Loucy (cell line): Measurements from ENCODE around the gene GORASP1.
A peak's percentile ranks its signal among the peaks of the same experiment; 100 is the strongest.

Experiments used
- H2AFZ ChIP-seq: fragments of 200-600 bp; sonication (generic); 2 replicates; pipeline ENCODE4 v1.6.0; 2016; ENCODE audit warnings: antibody characterized with exemption, mild to moderate bottlenecking, low read length, moderate library complexity
- H3F3A ChIP-seq: fragments of 200-600 bp; 2 replicates; pipeline ENCODE4 v1.6.0; 2016; ENCODE audit warnings: antibody characterized with exemption, low read depth, mild to moderate bottlenecking
- H3K27me3 ChIP-seq: fragments of 200-600 bp; sonication (generic); 2 replicates; pipeline ENCODE4 v1.6.1; 2014; ENCODE audit warnings: low read length, mild to moderate bottlenecking; ENCODE audit not compliant: insufficient read depth, poor library complexity, severe bottlenecking
- H3K36me3 ChIP-seq: fragments of 200-600 bp; sonication (generic); 2 replicates; pipeline ENCODE4 v1.6.1; 2016; ENCODE audit warnings: low read length; ENCODE audit not compliant: insufficient read depth
- H3K4me1 ChIP-seq: fragments of 200-600 bp; sonication (generic); 2 replicates; pipeline ENCODE4 v1.5.1; 2014; ENCODE audit warnings: low read length, mild to moderate bottlenecking; ENCODE audit not compliant: insufficient read depth, poor library complexity, severe bottlenecking
- H3K4me2 ChIP-seq: fragments of 200-600 bp; sonication (generic); 2 replicates; pipeline ENCODE4 v1.6.0; 2014; ENCODE audit warnings: antibody characterized with exemption, low read length, low read depth, mild to moderate bottlenecking; ENCODE audit not compliant: poor library complexity, severe bottlenecking
- H3K4me3 ChIP-seq: fragments of 200-600 bp; sonication (generic); 2 replicates; pipeline ENCODE4 v1.5.1; 2014; ENCODE audit warnings: low read length, mild to moderate bottlenecking, mixed read lengths; ENCODE audit not compliant: poor library complexity, severe bottlenecking
- H3K79me2 ChIP-seq: fragments of 200-600 bp; sonication (generic); 2 replicates; pipeline ENCODE4 v1.6.1; 2014; ENCODE audit warnings: low read length; ENCODE audit not compliant: insufficient read depth
- H3K9ac ChIP-seq: fragments of 200-600 bp; sonication (generic); 2 replicates; pipeline ENCODE4 v1.6.0; 2014; ENCODE audit warnings: mild to moderate bottlenecking, low read depth, low read length, moderate library complexity; ENCODE audit not compliant: poor library complexity, severe bottlenecking
- H3K9me2 ChIP-seq: fragments of 200-600 bp; sonication (generic); replicated peaks from 2 replicates; pipeline ENCODE4 v1.6.1; 2016; ENCODE audit warnings: low read depth, low read length, mixed read lengths
- H3K9me3 ChIP-seq: fragments of 200-600 bp; sonication (generic); 2 replicates; pipeline ENCODE4 v1.6.1; 2014; ENCODE audit warnings: mild to moderate bottlenecking, antibody characterized with exemption, low read length, low read depth; ENCODE audit not compliant: insufficient read depth
- H4K20me1 ChIP-seq: fragments of 200-600 bp; sonication (generic); 2 replicates; pipeline ENCODE4 v1.6.0; 2014; ENCODE audit warnings: antibody characterized with exemption, low read length, mild to moderate bottlenecking; ENCODE audit not compliant: insufficient read depth, poor library complexity, severe bottlenecking
- EZH2phosphoT487 ChIP-seq: fragments of 200-600 bp; IDR thresholded peaks from 2 replicates; pipeline ENCODE4 v1.6.1; 2018; ENCODE audit warnings: antibody characterized with exemption, mild to moderate bottlenecking, moderate library complexity, borderline replicate concordance
- TF ChIP-seq, protein P1 (sequence below): fragments of 200-600 bp; sonication (generic); conservative IDR thresholded peaks from 2 replicates; pipeline ENCODE4 v1.5.1; 2014; ENCODE audit warnings: mild to moderate bottlenecking, antibody characterized with exemption, low read length

GORASP1 gene

DNA sequence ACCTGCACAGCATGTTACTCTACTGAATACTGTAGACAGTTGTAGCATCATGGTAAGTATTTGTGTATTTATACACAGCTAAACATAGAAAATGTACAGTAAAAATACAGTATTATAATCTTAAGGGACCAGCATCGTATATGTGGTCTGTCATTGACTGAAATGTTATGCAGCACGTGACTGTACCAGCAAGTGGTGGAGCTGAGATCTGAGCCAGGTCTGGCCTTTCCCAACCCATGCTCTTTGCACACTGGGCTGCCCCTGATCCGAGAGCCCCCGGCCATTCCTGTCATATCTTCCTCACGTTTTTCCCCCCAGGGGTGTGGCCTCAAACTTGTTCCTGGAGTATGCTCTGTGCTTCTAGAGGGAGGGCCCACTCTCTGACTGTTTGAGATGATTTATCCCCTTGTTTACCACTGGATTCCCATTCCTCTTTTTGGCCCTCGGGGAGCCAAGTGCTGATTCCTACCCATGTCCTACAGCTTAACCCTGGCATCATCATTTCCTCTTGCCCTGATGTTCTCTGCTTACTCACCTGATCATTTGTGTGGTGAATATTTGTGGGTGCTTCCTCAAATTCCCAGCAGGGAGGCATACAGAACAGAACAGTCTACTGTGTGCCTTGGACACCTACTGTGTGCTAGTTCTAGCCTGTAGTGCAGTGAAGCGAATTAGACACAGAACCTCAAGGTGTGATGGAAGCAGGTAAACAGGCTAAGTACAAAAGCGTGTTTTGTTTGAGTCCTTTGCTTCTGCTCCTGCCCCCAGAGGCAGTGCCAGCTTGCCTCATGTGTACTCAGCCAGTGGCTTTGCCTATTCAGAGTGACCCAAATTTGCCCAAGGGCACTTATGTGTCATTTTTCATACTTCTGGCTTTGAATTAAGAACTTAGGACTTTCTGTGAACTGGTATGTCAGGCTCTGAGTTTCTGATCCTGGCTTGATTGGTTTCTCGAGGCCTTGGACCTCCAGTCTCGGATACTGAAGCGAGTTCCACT is 25.0 kb upstream of the GORASP1 start:
- Histone ChIP-seq H4K20me1 (no peaks in the 10 kb centered on the region), H3K27me3 (no peaks in the 10 kb centered on the region), H2AFZ (no peak overlapping the region), H3K79me2 (no peaks in the 10 kb centered on the region), H3K4me1 (peaks cover 27% of the 10 kb centered on the region), H3F3A (no peaks in the 10 kb centered on the region), H3K36me3 (no peaks in the 10 kb centered on the region), H3K4me3 (no peak overlapping the region), H3K9ac (no peak overlapping the region), H3K4me2 (no peak overlapping the region), H3K9me3 (no peaks in the 10 kb centered on the region), H3K9me2 (no peaks in the 10 kb centered on the region)
- TF ChIP-seq, protein P1, sequence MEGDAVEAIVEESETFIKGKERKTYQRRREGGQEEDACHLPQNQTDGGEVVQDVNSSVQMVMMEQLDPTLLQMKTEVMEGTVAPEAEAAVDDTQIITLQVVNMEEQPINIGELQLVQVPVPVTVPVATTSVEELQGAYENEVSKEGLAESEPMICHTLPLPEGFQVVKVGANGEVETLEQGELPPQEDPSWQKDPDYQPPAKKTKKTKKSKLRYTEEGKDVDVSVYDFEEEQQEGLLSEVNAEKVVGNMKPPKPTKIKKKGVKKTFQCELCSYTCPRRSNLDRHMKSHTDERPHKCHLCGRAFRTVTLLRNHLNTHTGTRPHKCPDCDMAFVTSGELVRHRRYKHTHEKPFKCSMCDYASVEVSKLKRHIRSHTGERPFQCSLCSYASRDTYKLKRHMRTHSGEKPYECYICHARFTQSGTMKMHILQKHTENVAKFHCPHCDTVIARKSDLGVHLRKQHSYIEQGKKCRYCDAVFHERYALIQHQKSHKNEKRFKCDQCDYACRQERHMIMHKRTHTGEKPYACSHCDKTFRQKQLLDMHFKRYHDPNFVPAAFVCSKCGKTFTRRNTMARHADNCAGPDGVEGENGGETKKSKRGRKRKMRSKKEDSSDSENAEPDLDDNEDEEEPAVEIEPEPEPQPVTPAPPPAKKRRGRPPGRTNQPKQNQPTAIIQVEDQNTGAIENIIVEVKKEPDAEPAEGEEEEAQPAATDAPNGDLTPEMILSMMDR, result no peak
- TF ChIP-seq EZH2phosphoT487, result no peak

DNA sequence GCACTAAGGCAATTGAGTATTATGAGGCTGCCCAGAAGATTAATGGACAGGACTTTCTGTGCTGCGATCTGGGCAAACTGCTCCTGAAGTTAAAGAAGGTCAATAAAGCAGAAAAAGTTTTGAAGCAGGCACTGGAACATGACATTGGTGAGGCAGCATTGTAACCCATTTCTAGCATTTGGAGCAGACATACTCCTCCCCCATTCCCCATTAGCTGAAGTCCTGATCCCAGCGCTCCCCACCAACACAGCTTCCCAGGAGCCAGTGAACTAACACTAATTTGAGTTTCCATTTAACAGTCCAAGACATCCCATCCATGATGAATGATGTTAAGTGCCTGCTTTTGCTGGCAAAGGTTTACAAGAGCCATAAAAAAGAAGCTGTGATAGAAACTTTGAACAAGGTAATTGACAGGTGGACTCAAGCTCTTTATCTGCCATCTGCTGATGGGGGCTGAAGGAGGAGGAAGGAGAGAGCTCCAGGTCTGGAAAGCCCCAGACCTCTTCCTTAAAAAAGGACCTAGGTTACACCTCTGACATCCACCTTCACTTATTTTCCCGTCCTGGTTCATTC is 23.4 kb upstream of the GORASP1 start:
- H2AFZ ChIP-seq, result peak overlapping the region; percentile 53; the same call in 1 of the 2 replicates
- H3K4me1 ChIP-seq, result peaks cover 35% of the 10 kb centered on the region
- no peaks in the 10 kb centered on the region for H4K20me1 ChIP-seq
- H3K36me3 ChIP-seq, result no peaks in the 10 kb centered on the region
- TF ChIP-seq EZH2phosphoT487, result no peak
- TF ChIP-seq, protein P1, result no peak
- no peak overlapping the region for H3K4me2 ChIP-seq
- H3K9ac ChIP-seq, result no peak overlapping the region
- H3K27me3 ChIP-seq, result no peaks in the 10 kb centered on the region
- no peaks in the 10 kb centered on the region for H3K79me2 ChIP-seq
- H3K9me3 ChIP-seq, result no peaks in the 10 kb centered on the region
- H3K9me2 ChIP-seq, result no peaks in the 10 kb centered on the region
- H3F3A ChIP-seq, result no peaks in the 10 kb centered on the region
- no peak overlapping the region for H3K4me3 ChIP-seq

DNA sequence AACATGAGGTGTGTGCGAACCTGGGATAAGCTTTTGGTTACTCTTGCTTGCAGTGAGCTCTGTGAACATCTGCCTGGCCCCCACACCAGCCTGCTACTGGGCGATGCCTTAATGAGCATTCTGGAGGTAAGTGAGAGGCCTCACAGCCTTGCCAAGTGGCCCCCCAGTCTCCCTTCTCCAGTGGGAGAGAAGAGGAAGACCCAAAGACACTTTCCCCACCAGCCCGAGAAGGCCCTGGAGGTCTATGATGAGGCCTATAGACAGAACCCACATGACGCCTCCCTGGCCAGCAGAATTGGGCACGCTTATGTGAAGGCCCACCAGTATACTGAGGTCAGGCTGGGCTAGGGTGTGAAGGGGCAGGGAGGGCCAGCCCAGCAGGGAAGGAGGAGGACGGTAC is 22.6 kb upstream of the GORASP1 start:
- no peak overlapping the region for H3K4me2 ChIP-seq
- no peak overlapping the region for H2AFZ ChIP-seq
- H3K4me3 ChIP-seq, result no peak overlapping the region
- H3K36me3 ChIP-seq, result no peaks in the 10 kb centered on the region
- no peaks in the 10 kb centered on the region for H3K9me3 ChIP-seq
- no peaks in the 10 kb centered on the region for H4K20me1 ChIP-seq
- peaks cover 35% of the 10 kb centered on the region for H3K4me1 ChIP-seq
- H3K27me3 ChIP-seq, result no peaks in the 10 kb centered on the region
- H3K79me2 ChIP-seq, result no peaks in the 10 kb centered on the region
- no peak for TF ChIP-seq EZH2phosphoT487
- TF ChIP-seq, protein P1, result no peak
- H3K9ac ChIP-seq, result no peak overlapping the region
- no peaks in the 10 kb centered on the region for H3K9me2 ChIP-seq
- no peaks in the 10 kb centered on the region for H3F3A ChIP-seq
